HG02678 (cell line): ENCODE results near the gene PTPRN2.

ENCODE experiments used
- ATAC-seq: cut with Tn5 transposase; IDR thresholded peaks from one replicate; pipeline ENCODE4 v1.9.1; 2021; ENCODE audit warnings: mild to moderate bottlenecking, moderate library complexity; ENCODE audit not compliant: unreplicated experiment

Gene PTPRN2

GRCh38 chr7:157998884-157999552 lies 588.6 kb downstream of the PTPRN2 start:
- ATAC-seq = no peak

- ATAC-seq = no peak
Measured at GRCh38 chr7:157997471-157997870, 590.2 kb downstream of the PTPRN2 start.

- no peak for ATAC-seq
Measured at GRCh38 chr7:157997080-157997440, 590.6 kb downstream of the PTPRN2 start.

- no peak for ATAC-seq
Measured at GRCh38 chr7:157996359-157997079, 591.1 kb downstream of the PTPRN2 start.

- no peak for ATAC-seq
Measured at GRCh38 chr7:157995815-157996214, 591.8 kb downstream of the PTPRN2 start.

- ATAC-seq = no peak
Measured at GRCh38 chr7:157994319-157994718, 593.3 kb downstream of the PTPRN2 start.

GRCh38 chr7:157993406-157994105 lies 594.1 kb downstream of the PTPRN2 start:
- ATAC-seq = no peak

- ATAC-seq = no peak
Measured at GRCh38 chr7:157992511-157993160, 595.0 kb downstream of the PTPRN2 start.

GRCh38 chr7:157991761-157992160 lies 595.9 kb downstream of the PTPRN2 start:
- no peak for ATAC-seq

- no peak for ATAC-seq
Measured at GRCh38 chr7:157991351-157991750, 596.3 kb downstream of the PTPRN2 start.

- ATAC-seq = no peak
Measured at GRCh38 chr7:157990881-157991250, 596.8 kb downstream of the PTPRN2 start.

- no peak for ATAC-seq
Measured at GRCh38 chr7:157990226-157990880, 597.3 kb downstream of the PTPRN2 start.

GRCh38 chr7:157989589-157989988 lies 598.0 kb downstream of the PTPRN2 start:
- no peak for ATAC-seq

- no peak for ATAC-seq
Measured at GRCh38 chr7:157987906-157988305, 599.7 kb downstream of the PTPRN2 start.

- ATAC-seq = no peak
Measured at GRCh38 chr7:157986051-157986450, 601.6 kb downstream of the PTPRN2 start.

GRCh38 chr7:157985636-157986035 lies 602.0 kb downstream of the PTPRN2 start:
- ATAC-seq = no peak

GRCh38 chr7:157984423-157985163 lies 603.0 kb downstream of the PTPRN2 start:
- ATAC-seq = no peak

- ATAC-seq = no peak
Measured at GRCh38 chr7:157983502-157984422, 603.9 kb downstream of the PTPRN2 start.

GRCh38 chr7:157981778-157982177 lies 605.8 kb downstream of the PTPRN2 start:
- ATAC-seq = no peak
